ENCODE measurements around the gene HNRNPA2B1. TPM values are rescaled to one million over a fixed set of nuclear protein-coding genes. Genes with fewer than 3 reads are reported as not detected.

The HNRNPA2B1 gene
- total RNA-seq, 1 experiment from 2014 or later: 1,137 TPM

GRCh38 chr7:26181474-26182227, 18.9 kb downstream of the HNRNPA2B1 start:
- Histone ChIP-seq H2AFZ (ENCODE audit: low read length) (no peak overlapping the region), H2BK5ac (ENCODE audit: insufficient read length, low read length) (no peak overlapping the region), H3K9ac (ENCODE audit: extremely low read depth, insufficient read length, low read length) (no peak overlapping the region), H3K4ac (ENCODE audit: low read depth, low read length) (no peak overlapping the region), H3K14ac (ENCODE audit: insufficient read depth, low read length) (no peak overlapping the region), H3K79me2 (ENCODE audit: insufficient read depth, low read length) (no peaks in the 10 kb centered on the region; the same call in 1 of the 2 replicates), H2AK5ac (ENCODE audit: insufficient read length, low read length) (no peak overlapping the region), H3K4me2 (ENCODE audit: insufficient read depth, insufficient read length, low read length) (no peak overlapping the region), H3T11ph (ENCODE audit: low read length) (no peak overlapping the region), H4K5ac (ENCODE audit: insufficient read length, low read depth, low read length) (no peak overlapping the region), H3K4me1 (ENCODE audit: insufficient read depth, low read length) (no peaks in the 10 kb centered on the region; the same call in 1 of the 2 replicates), H2BK120ac (ENCODE audit: low read depth, low read length, poor library complexity, severe bottlenecking) (no peak overlapping the region), H2BK12ac (ENCODE audit: insufficient read length, low read depth, low read length) (no peak overlapping the region), H4K20me1 (ENCODE audit: control insufficient read depth, insufficient read depth, insufficient read length) (no peaks in the 10 kb centered on the region), H2BK20ac (ENCODE audit: low read depth, low read length, poor library complexity, severe bottlenecking) (no peak overlapping the region), H3K56ac (ENCODE audit: insufficient read length, low read depth, low read length) (no peak overlapping the region), H3K23ac (ENCODE audit: insufficient read length, low read depth, low read length) (no peak overlapping the region), H3K18ac (ENCODE audit: insufficient read length, low read depth, low read length) (no peak overlapping the region), H3K27me3 (ENCODE audit: insufficient read depth, low read length) (no peaks in the 10 kb centered on the region), H4K91ac (ENCODE audit: insufficient read length, low read depth, low read length) (no peak overlapping the region), H4K8ac (replicated peaks; ENCODE audit: insufficient read length, low read depth, low read length) (no peak overlapping the region), H3K79me1 (ENCODE audit: insufficient read depth, low read depth, low read length, poor library complexity, severe bottlenecking) (no peaks in the 10 kb centered on the region), H2BK15ac (ENCODE audit: low read depth, low read length) (no peak overlapping the region), H3K27ac (ENCODE audit: insufficient read length, low read depth, low read length) (no peak overlapping the region), H3K9me3 (ENCODE audit: control insufficient read depth, low read depth, low read length) (no peaks in the 10 kb centered on the region), H3K23me2 (ENCODE audit: insufficient read length, low read depth, low read length, poor library complexity, severe bottlenecking) (no peaks in the 10 kb centered on the region)
- no peak for TF ChIP-seq CTCF (conservative IDR thresholded peaks at IDR 0.05)
- Mint-ChIP-seq H3K27ac (peak overlapping the region in 1 of 3 experiments; percentile 25; a peak in 3 of 7 replicates), H3K27me3 (ENCODE audit: low read depth) (peaks cover 1% of the 10 kb centered on the region; the same call in 1 of the 2 replicates), H3K9me3 (peaks cover 4 to 5% of the 10 kb centered on the region in 2 experiments; a peak in 4 of 5 replicates), H3K36me3 (ENCODE audit: insufficient read depth in 1 of 3, low read depth in 3 of 3) (peaks cover 26 to 55% (median 45%) of the 10 kb centered on the region in 3 experiments), H3K4me3 (no peak overlapping the region), H3K4me1 (peaks cover 12 to 17% of the 10 kb centered on the region in 2 experiments; a peak in 3 of 4 replicates)
- no peak for DNase-seq
- no CpG with 5 or more reads among the region's 3 CpGs for WGBS (ENCODE audit: extremely low coverage, insufficient read length, low lambda C conversion rate)
